ENCODE results near the gene STK40. TPM values are rescaled to one million over a fixed set of nuclear protein-coding genes. Genes with fewer than 3 reads are reported as not detected.
A peak's percentile ranks its signal among the peaks of the same experiment; 100 is the strongest.

The STK40 gene
- total RNA-seq, 2 donors from 2014 or later = 60.3 to 61.5 TPM

DNA sequence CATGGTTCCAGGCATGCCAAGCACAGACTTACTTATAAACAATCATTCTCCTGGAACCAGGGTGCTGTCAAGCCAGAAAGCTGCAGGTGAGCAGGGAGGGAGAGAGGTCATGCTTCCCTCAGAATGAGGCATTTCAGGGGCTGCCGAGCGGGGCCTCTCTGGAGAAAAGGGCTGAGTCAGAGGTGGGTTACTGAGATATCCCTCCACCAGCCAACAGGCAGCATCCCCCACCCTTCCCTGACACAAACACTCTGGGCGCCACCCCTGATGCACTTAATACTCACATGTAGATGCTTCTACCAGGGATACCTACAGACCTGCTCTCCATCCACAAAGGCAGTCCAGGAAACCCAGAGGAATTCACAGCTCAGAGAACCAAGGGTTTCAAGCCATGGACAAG lies 13.1 kb downstream of the STK40 start:
- no peaks in the 10 kb centered on the region for H3K36me3 ChIP-seq
- H3K27me3 ChIP-seq (replicated peaks; ENCODE audit: insufficient read depth) = no peaks in the 10 kb centered on the region
- no peak overlapping the region for H3K4me3 ChIP-seq
- peaks cover 39 to 69% of the 10 kb centered on the region in 2 donors for H3K4me1 ChIP-seq (ENCODE audit: control insufficient read depth in 1 of 2, low read depth in 2 of 2)
- H3K27ac ChIP-seq = peak overlapping the region; percentile 88 to 96
- no peak for DNase-seq (ENCODE audit: low spot score)
- no peaks in the 10 kb centered on the region for H3K9me3 ChIP-seq
- no peak for ATAC-seq (ENCODE audit: insufficient number of reproducible peaks, low FRiP score, low read depth)
- TF ChIP-seq, protein P1, sequence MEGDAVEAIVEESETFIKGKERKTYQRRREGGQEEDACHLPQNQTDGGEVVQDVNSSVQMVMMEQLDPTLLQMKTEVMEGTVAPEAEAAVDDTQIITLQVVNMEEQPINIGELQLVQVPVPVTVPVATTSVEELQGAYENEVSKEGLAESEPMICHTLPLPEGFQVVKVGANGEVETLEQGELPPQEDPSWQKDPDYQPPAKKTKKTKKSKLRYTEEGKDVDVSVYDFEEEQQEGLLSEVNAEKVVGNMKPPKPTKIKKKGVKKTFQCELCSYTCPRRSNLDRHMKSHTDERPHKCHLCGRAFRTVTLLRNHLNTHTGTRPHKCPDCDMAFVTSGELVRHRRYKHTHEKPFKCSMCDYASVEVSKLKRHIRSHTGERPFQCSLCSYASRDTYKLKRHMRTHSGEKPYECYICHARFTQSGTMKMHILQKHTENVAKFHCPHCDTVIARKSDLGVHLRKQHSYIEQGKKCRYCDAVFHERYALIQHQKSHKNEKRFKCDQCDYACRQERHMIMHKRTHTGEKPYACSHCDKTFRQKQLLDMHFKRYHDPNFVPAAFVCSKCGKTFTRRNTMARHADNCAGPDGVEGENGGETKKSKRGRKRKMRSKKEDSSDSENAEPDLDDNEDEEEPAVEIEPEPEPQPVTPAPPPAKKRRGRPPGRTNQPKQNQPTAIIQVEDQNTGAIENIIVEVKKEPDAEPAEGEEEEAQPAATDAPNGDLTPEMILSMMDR (IDR thresholded peaks at IDR 0.05) = no peak

DNA sequence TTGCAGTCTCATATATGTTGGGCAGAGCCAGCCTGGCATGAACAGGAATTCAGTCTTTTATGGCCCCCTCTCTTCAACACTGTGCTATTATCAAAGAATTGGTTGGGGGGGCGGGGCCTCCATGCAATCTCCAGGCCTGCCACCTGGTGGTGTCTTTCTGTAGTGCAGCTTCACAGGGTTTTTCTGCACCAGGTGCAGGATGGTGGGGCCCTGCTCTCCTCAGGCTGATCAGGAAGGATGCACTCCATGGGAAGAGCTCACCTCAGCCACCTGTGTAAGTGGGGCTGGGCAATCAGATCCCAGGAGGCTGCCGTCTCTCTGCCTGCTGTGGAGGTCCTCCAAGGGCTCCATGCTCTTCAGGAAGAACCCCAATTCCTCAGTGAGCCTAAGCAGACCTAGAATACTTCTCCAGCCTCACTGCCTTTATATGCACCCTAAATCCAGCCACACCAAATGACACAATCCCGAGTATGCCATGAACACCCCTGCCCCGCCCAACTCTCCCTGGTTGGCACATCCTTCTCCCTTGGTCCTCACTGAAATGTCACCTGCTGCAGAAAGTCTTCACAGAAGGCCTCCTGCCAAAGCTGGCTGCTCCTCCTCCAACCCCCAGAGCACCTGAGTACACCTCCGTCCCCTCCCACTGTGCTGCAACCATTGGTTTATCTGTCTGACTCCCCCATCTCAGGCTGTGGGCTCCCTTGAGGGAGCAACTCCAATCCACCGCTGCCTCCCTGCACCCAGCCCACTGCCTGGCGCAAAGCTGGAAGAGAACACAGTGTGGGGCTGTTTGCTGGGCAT lies 16.5 kb downstream of the STK40 start:
- no peak overlapping the region for H3K27ac ChIP-seq
- DNase-seq (ENCODE audit: low spot score) (peak; percentile 58), ATAC-seq (ENCODE audit: insufficient number of reproducible peaks, low FRiP score, low read depth) (peak; percentile 22)
- H3K4me3 ChIP-seq = no peak overlapping the region
- no peaks in the 10 kb centered on the region for H3K27me3 ChIP-seq (replicated peaks; ENCODE audit: insufficient read depth)
- no peaks in the 10 kb centered on the region for H3K9me3 ChIP-seq
- TF ChIP-seq, protein P1 (IDR thresholded peaks at IDR 0.05) = peak; percentile 97
- no peaks in the 10 kb centered on the region for H3K36me3 ChIP-seq
- peaks cover 38 to 58% of the 10 kb centered on the region in 2 donors for H3K4me1 ChIP-seq (ENCODE audit: control insufficient read depth in 1 of 2, low read depth in 2 of 2)

DNA sequence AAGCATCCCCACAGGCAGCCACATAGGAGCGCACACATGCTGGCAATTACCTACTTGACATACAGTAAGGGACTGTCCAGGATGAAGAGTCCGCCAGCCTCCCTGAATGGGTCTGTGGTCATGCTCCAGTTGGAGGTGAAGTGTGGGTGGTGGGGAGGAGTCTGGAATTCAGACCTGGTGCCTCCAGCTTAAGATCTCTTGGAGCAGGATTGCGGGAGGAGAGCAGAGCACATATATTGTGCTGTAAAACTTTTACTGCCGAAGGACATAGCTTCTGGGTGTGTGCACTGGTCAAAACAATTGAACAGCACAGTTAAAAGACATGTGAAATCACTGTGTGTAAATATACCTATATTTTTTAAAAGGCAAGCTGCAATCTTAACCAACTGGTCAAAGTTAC lies 17.9 kb downstream of the STK40 start:
- ATAC-seq (ENCODE audit: insufficient number of reproducible peaks, low FRiP score, low read depth) = no peak
- H3K27me3 ChIP-seq (replicated peaks; ENCODE audit: insufficient read depth) = no peaks in the 10 kb centered on the region
- H3K36me3 ChIP-seq = peaks cover 3% of the 10 kb centered on the region
- H3K27ac ChIP-seq = no peak overlapping the region
- no peaks in the 10 kb centered on the region for H3K9me3 ChIP-seq
- H3K4me1 ChIP-seq (ENCODE audit: control insufficient read depth in 1 of 2, low read depth in 2 of 2) = peaks cover 23 to 43% of the 10 kb centered on the region in 2 donors
- H3K4me3 ChIP-seq = no peak overlapping the region
- no peak for DNase-seq (ENCODE audit: low spot score)
- TF ChIP-seq, protein P1 (IDR thresholded peaks at IDR 0.05) = no peak

DNA sequence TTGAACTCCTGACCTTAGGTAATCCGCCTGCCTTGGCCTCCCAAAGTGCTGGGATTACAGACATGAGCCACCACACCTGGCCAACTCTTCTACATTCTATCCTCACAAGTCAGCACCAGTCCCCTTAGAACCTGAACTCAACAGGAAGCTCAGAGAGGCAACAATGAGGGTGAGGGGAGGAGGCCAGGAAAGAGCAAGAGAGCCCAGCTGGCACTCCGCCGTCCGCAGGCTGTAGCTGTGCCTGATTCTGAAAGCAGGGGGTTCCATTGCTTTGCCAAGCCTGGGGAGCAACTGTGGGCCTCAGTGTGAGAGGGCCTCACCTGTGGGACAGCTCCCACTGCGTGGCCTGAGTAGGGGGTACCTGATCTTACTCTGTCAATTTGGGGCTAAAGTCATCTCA lies 18.7 kb downstream of the STK40 start:
- TF ChIP-seq, protein P1 (IDR thresholded peaks at IDR 0.05) = no peak
- Histone ChIP-seq H3K4me3 (no peak overlapping the region), H3K27ac (no peak overlapping the region), H3K4me1 (ENCODE audit: control insufficient read depth in 1 of 2, low read depth in 2 of 2) (peaks cover 18 to 37% of the 10 kb centered on the region in 2 donors), H3K9me3 (no peaks in the 10 kb centered on the region), H3K27me3 (replicated peaks; ENCODE audit: insufficient read depth) (no peaks in the 10 kb centered on the region), H3K36me3 (peaks cover 5% of the 10 kb centered on the region)
- no peak for ATAC-seq (ENCODE audit: insufficient number of reproducible peaks, low FRiP score, low read depth)
- no peak for DNase-seq (ENCODE audit: low spot score)

DNA sequence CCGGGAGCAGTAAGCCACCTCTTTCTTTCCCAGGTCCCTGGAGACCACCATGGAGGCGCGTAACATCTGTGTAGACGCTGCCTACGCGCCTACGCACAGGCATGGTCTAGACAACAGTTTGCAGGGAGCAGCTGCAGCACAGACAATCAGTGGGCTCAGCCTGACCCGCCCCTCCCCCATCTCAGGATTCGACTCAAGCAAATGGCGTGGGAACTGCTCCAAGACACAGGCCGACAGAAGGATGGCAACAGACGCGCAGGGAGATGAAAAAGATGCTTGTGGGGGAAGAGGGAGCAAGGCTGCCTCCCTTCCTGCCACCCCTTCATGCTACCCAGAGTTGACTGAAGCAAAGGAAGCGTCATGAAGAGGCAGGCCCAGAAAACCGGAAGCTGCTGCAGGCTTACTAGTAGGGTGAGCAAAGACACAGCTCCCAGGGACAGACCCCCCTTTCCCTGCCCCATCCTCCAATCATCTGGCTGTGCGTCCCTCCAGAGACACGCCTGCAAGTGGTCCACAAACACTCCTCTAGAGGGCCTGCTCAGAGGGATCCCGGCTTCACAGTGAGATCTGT lies 19.5 kb downstream of the STK40 start:
- DNase-seq (ENCODE audit: low spot score) (no peak), ATAC-seq (ENCODE audit: insufficient number of reproducible peaks, low FRiP score, low read depth) (no peak)
- peaks cover 5% of the 10 kb centered on the region for H3K36me3 ChIP-seq
- H3K9me3 ChIP-seq = no peaks in the 10 kb centered on the region
- H3K4me3 ChIP-seq = no peak overlapping the region
- no peaks in the 10 kb centered on the region for H3K27me3 ChIP-seq (replicated peaks; ENCODE audit: insufficient read depth)
- H3K27ac ChIP-seq = peak overlapping the region in 1 of 2 donors; percentile 20
- TF ChIP-seq, protein P1 (IDR thresholded peaks at IDR 0.05) = no peak
- peaks cover 12 to 28% of the 10 kb centered on the region in 2 donors for H3K4me1 ChIP-seq (ENCODE audit: control insufficient read depth in 1 of 2, low read depth in 2 of 2)

Measured in thoracic aorta (tissue), 2 donors.